Osteoblast (primary cell): ENCODE data around the gene RADX. TPM values are rescaled to one million over a fixed set of nuclear protein-coding genes. Genes with fewer than 3 reads are reported as not detected.

Experiments
- DNase-seq: peaks from one replicate; pipeline ENCODE4 v3.0.0; 2011; ENCODE audit warnings: low spot score, mixed read lengths; ENCODE audit not compliant: insufficient read length; ENCODE audit errors: missing footprints
- H2AFZ ChIP-seq: 2 replicates; pipeline ENCODE4 v1.6.0; 2011; ENCODE audit warnings: mild to moderate bottlenecking, low read length
- H3K27ac ChIP-seq: 2 replicates; pipeline ENCODE4 v1.5.1; 2011; ENCODE audit warnings: mild to moderate bottlenecking, low read depth, low read length, moderate library complexity
- H3K27me3 ChIP-seq: 2 replicates; pipeline ENCODE4 v1.6.0; 2012; ENCODE audit warnings: mild to moderate bottlenecking, control low read depth, inconsistent platforms, low read length, moderate library complexity; ENCODE audit not compliant: insufficient read depth
- H3K36me3 ChIP-seq: 2 replicates; pipeline ENCODE4 v1.5.1; 2011; ENCODE audit warnings: mild to moderate bottlenecking, low read length, control low read depth, moderate library complexity; ENCODE audit not compliant: insufficient read depth
- H3K4me1 ChIP-seq: 2 replicates; pipeline ENCODE4 v1.5.1; 2011; ENCODE audit warnings: mild to moderate bottlenecking, low read length, control low read depth, moderate library complexity; ENCODE audit not compliant: insufficient read depth
- H3K4me2 ChIP-seq: 2 replicates; pipeline ENCODE4 v1.6.0; 2011; ENCODE audit warnings: mild to moderate bottlenecking, low read length; ENCODE audit not compliant: insufficient read depth
- H3K4me3 ChIP-seq: fragments of 200-600 bp; sonication (generic); 3 replicates; pipeline ENCODE4 v1.5.1; 2012; ENCODE audit warnings: mild to moderate bottlenecking, low read length, inconsistent platforms; ENCODE audit not compliant: insufficient read depth
- H3K79me2 ChIP-seq: 2 replicates; pipeline ENCODE4 v1.6.0; 2012; ENCODE audit warnings: mild to moderate bottlenecking, low read length, control low read depth, inconsistent platforms; ENCODE audit not compliant: insufficient read depth
- H3K9me3 ChIP-seq: 2 replicates; pipeline ENCODE4 v1.5.1; 2011; ENCODE audit warnings: low read depth, low read length, control low read depth
- H4K20me1 ChIP-seq: 2 replicates; pipeline ENCODE4 v1.6.0; 2012; ENCODE audit warnings: mild to moderate bottlenecking, low read length, control low read depth; ENCODE audit not compliant: insufficient read depth
- CTCF ChIP-seq: IDR thresholded peaks from 2 replicates; pipeline ENCODE4 v1.5.1; 2011; ENCODE audit warnings: mild to moderate bottlenecking, low read depth, low read length, moderate library complexity; ENCODE audit errors: extremely low read depth
- total RNA-seq: library from RNA; depleted of rRNA; stranded (reverse); fragments of >200 nt; gene quantifications from 2 replicates; pipeline ENCODE4 v1.2.3, GENCODE V29; 2012

RADX gene
- total RNA-seq, 1 donor, result 1.4 TPM

GRCh38 chrX:106716004-106716403 is 104.2 kb downstream of the RADX start:
- H3K27me3 ChIP-seq, result peaks cover 7% of the 10 kb centered on the region
- H3K4me1 ChIP-seq, result peaks cover 2% of the 10 kb centered on the region
- H2AFZ ChIP-seq, result no peak overlapping the region
- no peaks in the 10 kb centered on the region for H3K79me2 ChIP-seq
- no peak overlapping the region for H3K27ac ChIP-seq
- H3K4me2 ChIP-seq, result no peak overlapping the region
- H3K9me3 ChIP-seq, result no peaks in the 10 kb centered on the region
- DNase-seq, result no peak
- no peak overlapping the region for H3K4me3 ChIP-seq
- TF ChIP-seq CTCF, result no peak
- H3K36me3 ChIP-seq, result no peaks in the 10 kb centered on the region
- H4K20me1 ChIP-seq, result no peaks in the 10 kb centered on the region

GRCh38 chrX:106716463-106716862 is 104.7 kb downstream of the RADX start:
- Histone ChIP-seq H3K27me3 (peaks cover 7% of the 10 kb centered on the region), H3K4me1 (no peaks in the 10 kb centered on the region), H2AFZ (no peak overlapping the region), H3K79me2 (no peaks in the 10 kb centered on the region), H3K4me3 (no peak overlapping the region), H3K36me3 (no peaks in the 10 kb centered on the region), H4K20me1 (no peaks in the 10 kb centered on the region), H3K4me2 (no peak overlapping the region), H3K27ac (no peak overlapping the region), H3K9me3 (no peaks in the 10 kb centered on the region)
- TF ChIP-seq CTCF, result no peak
- no peak for DNase-seq

- Histone ChIP-seq H3K4me1 (no peaks in the 10 kb centered on the region), H3K79me2 (no peaks in the 10 kb centered on the region), H3K27ac (no peak overlapping the region), H3K36me3 (no peaks in the 10 kb centered on the region), H3K9me3 (no peaks in the 10 kb centered on the region), H3K27me3 (peaks cover 7% of the 10 kb centered on the region), H2AFZ (no peak overlapping the region), H3K4me3 (no peak overlapping the region), H4K20me1 (no peaks in the 10 kb centered on the region), H3K4me2 (no peak overlapping the region)
- no peak for TF ChIP-seq CTCF
- no peak for DNase-seq
Observed at GRCh38 chrX:106718709-106719108, 106.9 kb downstream of the RADX start.

GRCh38 chrX:106725931-106726330 is 114.2 kb downstream of the RADX start:
- Histone ChIP-seq H3K27me3 (peaks cover 23% of the 10 kb centered on the region), H3K36me3 (no peaks in the 10 kb centered on the region), H3K27ac (no peak overlapping the region), H4K20me1 (no peaks in the 10 kb centered on the region), H3K4me2 (peak overlapping the region; percentile 89), H3K4me3 (peak overlapping the region; percentile 73), H2AFZ (peak overlapping the region; percentile 80), H3K9me3 (no peaks in the 10 kb centered on the region), H3K79me2 (no peaks in the 10 kb centered on the region), H3K4me1 (no peaks in the 10 kb centered on the region)
- peak; percentile 86 for DNase-seq
- TF ChIP-seq CTCF, result no peak
